Vagina (tissue), 2 donors: ENCODE results near the gene PITPNM1.

Experiments used
- POLR2A ChIP-seq, 2 donors: fragments of 450-650 bp; IDR thresholded peaks; one replicate each; pipeline ENCODE4 v1.6.1; 2017; ENCODE audit warnings: antibody characterized with exemption in 2 of 2, mild to moderate bottlenecking in 2 of 2, moderate library complexity in 2 of 2
- POLR2AphosphoS5 ChIP-seq, 2 donors: sonication (generic); formaldehyde crosslinking; IDR thresholded peaks; one replicate each; pipeline ENCODE4 v1.9.0; 2017; ENCODE audit warnings: antibody characterized with exemption in 2 of 2, mild to moderate bottlenecking in 2 of 2, low read depth in 1 of 2; ENCODE audit not compliant: insufficient read depth in 1 of 2
- TF ChIP-seq, protein P1 (sequence below), 3 experiments: fragments of 450-650 bp in 2 of 3; fragments of 200-600 bp in 1 of 3; sonication (generic) in 1 of 3; IDR thresholded peaks; one replicate each; pipeline ENCODE4 v1.5.1; 2017 to 2019; ENCODE audit warnings: antibody characterized with exemption in 3 of 3, mild to moderate bottlenecking in 2 of 3, moderate library complexity in 2 of 3

GRCh38 chr11:67521924-67522323, 16.8 kb upstream of the PITPNM1 start:
- TF ChIP-seq, protein P1, sequence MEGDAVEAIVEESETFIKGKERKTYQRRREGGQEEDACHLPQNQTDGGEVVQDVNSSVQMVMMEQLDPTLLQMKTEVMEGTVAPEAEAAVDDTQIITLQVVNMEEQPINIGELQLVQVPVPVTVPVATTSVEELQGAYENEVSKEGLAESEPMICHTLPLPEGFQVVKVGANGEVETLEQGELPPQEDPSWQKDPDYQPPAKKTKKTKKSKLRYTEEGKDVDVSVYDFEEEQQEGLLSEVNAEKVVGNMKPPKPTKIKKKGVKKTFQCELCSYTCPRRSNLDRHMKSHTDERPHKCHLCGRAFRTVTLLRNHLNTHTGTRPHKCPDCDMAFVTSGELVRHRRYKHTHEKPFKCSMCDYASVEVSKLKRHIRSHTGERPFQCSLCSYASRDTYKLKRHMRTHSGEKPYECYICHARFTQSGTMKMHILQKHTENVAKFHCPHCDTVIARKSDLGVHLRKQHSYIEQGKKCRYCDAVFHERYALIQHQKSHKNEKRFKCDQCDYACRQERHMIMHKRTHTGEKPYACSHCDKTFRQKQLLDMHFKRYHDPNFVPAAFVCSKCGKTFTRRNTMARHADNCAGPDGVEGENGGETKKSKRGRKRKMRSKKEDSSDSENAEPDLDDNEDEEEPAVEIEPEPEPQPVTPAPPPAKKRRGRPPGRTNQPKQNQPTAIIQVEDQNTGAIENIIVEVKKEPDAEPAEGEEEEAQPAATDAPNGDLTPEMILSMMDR (IDR thresholded peaks at IDR 0.05), result no peak
- TF ChIP-seq POLR2A (IDR thresholded peaks at IDR 0.05) (no peak), POLR2AphosphoS5 (IDR thresholded peaks at IDR 0.05; ENCODE audit: insufficient read depth in 1 of 2, low read depth in 1 of 2) (no peak)
